Brain microvascular endothelial cell (primary cell): ENCODE results near the gene MTM1.

Experiments
- DNase-seq: peaks from one replicate; pipeline ENCODE4 v3.0.0-alpha.2; 2020
- H3K27ac ChIP-seq: fragments of 250-450 bp; sonication (Bioruptor Pico); 2 replicates; pipeline ENCODE4 v1.5.1; 2020; ENCODE audit warnings: mild to moderate bottlenecking, moderate library complexity
- H3K27me3 ChIP-seq: fragments of 250-450 bp; sonication (Bioruptor Pico); replicated peaks from 2 replicates; pipeline ENCODE4 v1.5.1; 2020; ENCODE audit warnings: mild to moderate bottlenecking
- H3K36me3 ChIP-seq: fragments of 250-450 bp; sonication (Bioruptor Pico); replicated peaks from 2 replicates; pipeline ENCODE4 v1.5.1; 2020; ENCODE audit warnings: mild to moderate bottlenecking
- H3K4me3 ChIP-seq: 2 replicates; pipeline ENCODE4 v1.5.1; 2011; ENCODE audit warnings: low read depth, mild to moderate bottlenecking, control low read depth, low read length, moderate library complexity
- CTCF ChIP-seq: IDR thresholded peaks from 2 replicates; pipeline ENCODE4 v1.5.1; 2011; ENCODE audit warnings: low read depth, mild to moderate bottlenecking, moderate library complexity, low read length, control low read depth, inconsistent platforms; ENCODE audit errors: missing control alignments
- in situ Hi-C: cut with HindIII; loops from 2 replicates; pipeline ENCODE4 v1.10.0; 2017; ENCODE audit warnings: low sequenced_read_pairs, low pct_ligation_motif_present

The MTM1 gene

GRCh38 chrX:150663073-150663472 lies 94.7 kb downstream of the MTM1 start:
- no peak for TF ChIP-seq CTCF
- Histone ChIP-seq H3K4me3 (no peak overlapping the region), H3K36me3 (no peaks in the 10 kb centered on the region), H3K27me3 (no peaks in the 10 kb centered on the region), H3K27ac (no peak overlapping the region)
- DNase-seq: no peak
- in situ Hi-C loops: no loop called here

DNA sequence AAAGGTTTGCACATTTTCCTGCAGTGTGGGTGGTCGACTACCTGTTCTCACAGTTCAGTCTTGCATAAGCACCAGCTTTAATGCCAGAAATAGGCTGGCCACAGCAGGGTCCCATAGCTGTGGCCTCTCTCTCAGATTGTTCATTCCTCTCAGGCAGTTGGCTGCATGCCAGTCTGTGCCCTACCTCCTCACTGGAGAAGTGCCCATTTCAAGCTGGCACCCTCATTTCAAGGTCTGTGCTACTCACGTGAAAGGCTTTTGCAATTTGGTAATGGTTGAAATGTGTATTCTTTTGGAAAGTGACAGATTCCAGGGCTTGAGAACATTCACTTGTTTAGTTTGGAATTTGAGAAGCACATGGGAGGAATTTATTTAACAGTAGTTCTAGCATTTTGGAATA lies 95.9 kb downstream of the MTM1 start:
- no peak for DNase-seq
- H3K36me3 ChIP-seq: no peaks in the 10 kb centered on the region
- H3K4me3 ChIP-seq: no peak overlapping the region
- no peaks in the 10 kb centered on the region for H3K27me3 ChIP-seq
- H3K27ac ChIP-seq: no peak overlapping the region
- no peak for TF ChIP-seq CTCF
- in situ Hi-C loops: no loop called here

- in situ Hi-C loops: no loop called here
- Histone ChIP-seq H3K4me3 (no peak overlapping the region), H3K27ac (no peak overlapping the region), H3K27me3 (no peaks in the 10 kb centered on the region), H3K36me3 (no peaks in the 10 kb centered on the region)
- DNase-seq: no peak
- no peak for TF ChIP-seq CTCF
Observed at GRCh38 chrX:150676221-150676620, 107.8 kb downstream of the MTM1 start.

DNA sequence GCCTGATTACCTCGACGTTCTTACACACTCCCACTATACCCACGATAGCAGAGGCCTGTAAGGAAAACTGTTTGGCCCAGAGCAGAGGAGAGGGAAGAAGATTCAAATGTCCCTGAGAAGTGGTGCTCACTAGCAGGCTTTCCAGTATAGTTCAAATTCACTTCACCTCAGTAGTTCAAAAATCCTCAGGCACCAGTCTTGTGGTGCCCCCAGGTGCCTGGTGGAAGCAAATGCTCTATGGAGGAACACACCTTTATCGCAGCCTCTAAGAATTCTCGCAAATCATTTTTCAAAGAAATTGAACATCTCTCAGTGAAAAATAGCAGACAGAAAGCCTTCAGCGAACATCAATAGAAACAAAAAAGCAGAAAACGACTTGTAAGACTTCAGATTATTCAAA lies 112.6 kb downstream of the MTM1 start:
- no peak overlapping the region for H3K27ac ChIP-seq
- DNase-seq: no peak
- no peaks in the 10 kb centered on the region for H3K27me3 ChIP-seq
- in situ Hi-C loops: no loop called here
- no peak overlapping the region for H3K4me3 ChIP-seq
- no peaks in the 10 kb centered on the region for H3K36me3 ChIP-seq
- peak; percentile 44 for TF ChIP-seq CTCF

DNA sequence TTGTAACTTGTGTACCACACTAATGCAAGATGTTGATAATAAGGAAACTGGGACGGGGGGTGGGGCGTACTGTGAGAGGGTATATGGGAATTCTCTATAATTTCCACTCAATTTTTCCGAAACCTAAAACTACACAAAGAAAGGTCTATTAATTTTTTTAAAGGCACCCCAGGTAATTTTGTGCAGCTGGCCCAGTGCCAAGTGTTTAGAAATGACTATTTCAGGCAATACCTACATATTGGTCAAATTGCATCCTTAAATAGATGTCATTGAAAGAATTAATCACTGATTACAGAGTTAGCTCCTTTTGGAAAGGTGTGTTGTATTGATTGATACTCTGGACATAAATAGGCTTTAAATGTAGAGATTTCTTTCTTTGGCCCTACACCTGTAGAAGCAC lies 114.7 kb downstream of the MTM1 start:
- no peak for DNase-seq
- no peaks in the 10 kb centered on the region for H3K36me3 ChIP-seq
- H3K4me3 ChIP-seq: no peak overlapping the region
- H3K27ac ChIP-seq: no peak overlapping the region
- no peaks in the 10 kb centered on the region for H3K27me3 ChIP-seq
- no peak for TF ChIP-seq CTCF
- in situ Hi-C loops: no loop called here

GRCh38 chrX:150683536-150684146 lies 115.2 kb downstream of the MTM1 start:
- Histone ChIP-seq H3K36me3 (no peaks in the 10 kb centered on the region), H3K27ac (no peak overlapping the region), H3K4me3 (no peak overlapping the region), H3K27me3 (no peaks in the 10 kb centered on the region)
- no peak for DNase-seq
- in situ Hi-C loops: no loop called here
- TF ChIP-seq CTCF: peak; percentile 54
